HG03159 (cell line): ENCODE data around the gene ADH1C.
"Not testable (repeated sequence)": the region's sequence is repeated elsewhere in the genome, so short reads cannot be mapped to it uniquely, and the experiment has no call there.

Experiments
- ATAC-seq: cut with Tn5 transposase; IDR thresholded peaks from one replicate; pipeline ENCODE4 v1.9.1; 2021; ENCODE audit warnings: mild to moderate bottlenecking, moderate library complexity; ENCODE audit not compliant: unreplicated experiment

ADH1C gene

DNA sequence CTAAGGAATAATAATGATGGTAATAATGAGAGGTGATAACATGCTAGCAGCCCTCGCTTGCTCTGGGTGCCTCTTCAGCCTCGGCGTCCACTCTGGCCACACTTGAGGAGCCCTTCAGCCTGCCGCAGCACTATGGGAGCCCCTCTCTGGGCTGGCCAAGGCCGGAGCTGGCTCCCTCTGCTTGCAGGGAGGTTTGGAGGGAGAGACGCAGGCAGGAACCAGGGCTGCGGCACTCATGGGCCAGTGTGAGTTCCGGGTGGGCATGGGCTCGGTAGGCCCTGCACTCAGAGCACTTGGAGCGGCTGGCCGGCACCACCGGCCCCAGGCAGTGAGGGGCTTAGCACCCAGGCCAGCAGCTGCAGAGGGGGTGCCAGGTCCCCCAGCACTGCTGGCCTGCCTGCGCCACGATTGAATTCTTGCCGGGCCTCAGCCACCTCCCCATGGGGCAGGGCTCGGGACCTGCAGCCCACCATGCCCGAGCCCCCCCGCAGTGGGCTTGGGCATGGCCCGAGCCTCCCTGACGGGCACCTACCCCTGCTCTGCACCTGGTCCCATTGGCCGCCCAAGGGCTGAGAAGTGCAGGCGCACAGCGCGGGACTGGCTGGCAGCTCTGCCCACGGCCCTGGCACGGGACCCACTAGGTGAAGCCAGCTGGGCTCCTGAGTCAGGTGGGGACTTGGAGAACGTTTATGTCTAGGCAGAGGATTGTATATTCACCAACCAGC, 7.1 kb upstream of the ADH1C start:
- ATAC-seq = no peak

DNA sequence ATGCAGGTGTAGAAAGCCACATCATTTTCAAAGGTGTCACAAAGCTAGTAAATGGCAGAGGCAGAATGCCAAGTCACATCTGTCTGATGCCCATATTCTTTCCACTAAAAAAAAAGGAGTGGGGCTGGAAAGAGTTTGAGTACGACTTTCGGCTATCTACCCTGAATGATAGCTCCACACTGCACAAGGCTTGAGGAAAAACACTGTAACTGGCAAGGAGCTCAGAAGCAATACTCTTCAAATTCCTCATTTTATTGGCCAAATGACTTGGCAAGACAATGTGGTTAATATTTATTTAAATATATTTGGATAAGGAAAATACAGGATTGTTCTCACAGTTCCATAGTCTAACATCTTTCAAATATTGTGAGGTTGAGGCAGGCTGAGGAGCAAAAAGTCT, 5.4 kb upstream of the ADH1C start:
- no peak for ATAC-seq

DNA sequence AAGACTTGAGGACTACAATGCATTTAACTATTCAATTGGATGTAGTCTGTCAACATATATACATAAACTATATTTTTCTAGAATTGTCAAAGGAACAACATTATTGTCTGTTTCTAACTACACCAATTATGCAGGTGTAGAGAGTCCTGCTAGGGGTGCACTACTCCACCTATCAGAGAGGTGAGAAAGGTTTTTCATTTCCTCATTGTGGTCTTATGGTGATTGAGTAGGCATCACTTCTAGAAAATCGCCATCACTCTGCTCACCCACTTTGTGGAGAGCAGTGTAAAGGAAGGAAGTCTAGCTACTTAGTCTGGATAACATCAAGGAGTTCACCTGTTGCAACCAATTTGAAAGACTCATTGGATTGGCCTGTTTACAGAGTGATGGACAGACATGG, 4.4 kb upstream of the ADH1C start:
- peak; percentile 96 for ATAC-seq

DNA sequence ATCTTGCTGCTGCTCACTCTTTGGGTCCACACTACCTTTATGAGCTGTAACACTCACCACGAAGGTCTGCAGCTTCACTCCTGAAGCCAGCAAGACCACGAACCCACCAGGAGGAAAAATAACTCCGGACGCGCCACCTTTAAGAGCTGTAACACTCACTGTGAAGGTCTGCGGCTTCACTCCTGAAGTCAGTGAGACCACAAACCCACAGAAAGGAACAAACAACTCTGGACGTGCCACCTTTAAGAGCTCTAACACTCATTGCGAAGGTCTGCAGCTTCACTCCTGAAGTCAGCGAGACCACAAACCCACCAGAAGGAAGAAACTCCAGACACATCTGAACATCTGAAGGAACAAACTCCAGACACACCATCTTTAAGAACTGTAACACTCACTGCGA, 3.6 kb upstream of the ADH1C start:
- ATAC-seq = not testable (repeated sequence)

DNA sequence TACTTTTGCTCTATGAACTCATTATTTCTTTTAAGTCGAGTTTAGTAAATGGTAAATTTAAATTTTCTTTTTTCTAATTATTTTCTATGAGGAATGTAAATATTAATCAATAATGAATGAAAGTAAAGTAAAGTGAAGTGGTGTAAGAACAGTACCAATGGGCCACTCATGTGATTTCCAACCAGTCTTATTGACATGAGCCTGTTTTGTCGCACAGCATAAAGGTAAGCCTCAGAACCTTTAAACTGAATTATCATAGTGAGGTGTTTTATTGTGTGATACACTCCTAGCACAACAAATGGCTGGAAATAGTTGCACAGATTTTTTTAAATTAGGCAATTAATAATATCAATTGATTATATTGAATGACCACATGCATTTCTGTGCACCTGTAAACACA, 1.1 kb downstream of the ADH1C start:
- no peak for ATAC-seq

DNA sequence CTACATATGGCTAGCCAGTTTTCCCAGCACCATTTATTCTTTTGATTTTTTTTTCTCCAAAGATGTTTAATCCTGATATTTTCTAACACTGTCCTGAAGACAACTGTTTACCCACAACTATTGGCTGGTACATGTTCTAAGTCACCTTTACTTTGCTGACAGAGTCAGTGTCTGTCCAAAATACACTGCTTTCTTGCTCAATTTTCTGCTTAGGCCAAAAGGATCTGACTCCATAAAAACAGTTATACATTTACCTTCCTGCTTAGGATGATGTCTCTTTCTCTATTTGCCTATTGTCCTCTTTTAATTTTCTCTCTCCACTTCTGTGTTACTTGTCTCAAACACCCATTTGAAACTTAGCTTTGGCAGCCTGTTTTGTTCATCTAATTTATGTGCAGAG, 3.2 kb downstream of the ADH1C start:
- no peak for ATAC-seq

DNA sequence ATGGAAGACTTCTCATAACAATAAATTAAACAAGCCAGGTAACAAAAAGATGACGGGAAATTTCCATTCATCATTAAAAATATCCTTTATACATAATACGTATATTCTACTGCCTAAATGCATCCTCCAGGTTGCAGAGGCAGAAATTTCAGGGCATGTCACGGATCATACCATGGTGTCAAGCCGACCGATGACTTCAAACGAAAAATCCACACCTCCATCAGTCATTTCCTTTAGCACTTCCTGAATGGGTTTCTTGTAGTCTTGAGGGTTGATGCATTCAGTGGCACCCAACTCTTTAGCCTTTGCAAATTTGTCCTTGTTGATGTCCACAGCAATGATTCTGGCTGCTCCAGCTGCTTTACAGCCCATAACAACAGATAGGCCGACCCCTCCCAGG, 9.9 kb downstream of the ADH1C start:
- ATAC-seq = not testable (repeated sequence)

DNA sequence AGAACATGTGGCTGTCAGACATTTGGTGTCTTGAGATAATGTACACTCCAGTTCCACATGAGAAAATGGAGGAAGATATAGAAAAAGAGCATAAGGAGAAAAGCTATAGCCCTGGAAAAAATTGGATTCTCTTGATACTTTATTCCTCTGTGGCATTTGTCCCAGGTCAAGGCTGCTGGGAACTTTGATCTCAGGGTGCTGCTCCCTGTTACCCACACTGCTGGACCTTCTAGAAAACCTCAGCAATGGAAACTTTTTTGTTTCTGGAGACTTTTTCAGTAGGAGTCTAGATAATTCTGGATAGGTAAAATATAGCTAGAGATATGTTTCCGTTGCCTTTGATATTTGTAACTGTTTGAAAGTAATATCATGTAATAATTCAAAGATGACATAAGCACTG, 11.1 kb downstream of the ADH1C start:
- ATAC-seq = no peak

DNA sequence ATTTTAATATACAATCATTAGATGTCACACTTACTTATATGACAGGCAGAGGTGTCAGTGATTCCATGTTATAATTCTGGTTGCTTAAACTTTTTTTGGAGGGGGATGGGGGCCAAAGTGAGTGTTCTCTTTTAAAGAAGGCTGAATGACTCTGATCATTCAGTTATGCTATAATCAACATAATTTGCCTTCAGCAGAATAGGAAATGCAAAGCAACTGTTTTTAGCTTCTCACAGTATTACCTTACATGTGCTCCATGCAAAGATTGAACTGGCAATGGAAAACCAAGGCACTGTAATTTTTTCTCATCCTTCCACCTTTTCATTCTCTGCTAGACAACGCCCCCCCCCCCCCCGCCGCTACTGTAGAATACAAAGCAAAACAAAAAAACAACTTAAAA, 13.4 kb downstream of the ADH1C start:
- no peak for ATAC-seq

DNA sequence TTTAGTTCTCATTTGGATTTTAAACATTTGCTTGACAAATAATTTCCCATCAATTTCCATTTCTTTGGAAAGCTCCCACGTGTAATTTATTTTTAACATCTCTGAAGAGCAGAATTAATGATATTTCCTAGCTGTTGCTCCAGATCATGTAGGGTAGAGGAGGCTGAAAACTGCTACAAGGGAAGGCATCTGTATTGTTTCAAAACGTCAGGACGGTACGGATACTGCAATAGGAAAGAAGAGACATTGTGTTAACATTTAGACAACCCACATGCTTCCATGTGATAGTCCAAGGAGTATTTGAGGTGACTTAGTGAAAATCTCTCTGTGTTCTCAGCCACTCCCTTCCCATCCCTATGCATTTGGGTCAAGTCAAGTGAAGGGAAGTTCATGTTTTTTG, 16.0 kb downstream of the ADH1C start:
- ATAC-seq = no peak

DNA sequence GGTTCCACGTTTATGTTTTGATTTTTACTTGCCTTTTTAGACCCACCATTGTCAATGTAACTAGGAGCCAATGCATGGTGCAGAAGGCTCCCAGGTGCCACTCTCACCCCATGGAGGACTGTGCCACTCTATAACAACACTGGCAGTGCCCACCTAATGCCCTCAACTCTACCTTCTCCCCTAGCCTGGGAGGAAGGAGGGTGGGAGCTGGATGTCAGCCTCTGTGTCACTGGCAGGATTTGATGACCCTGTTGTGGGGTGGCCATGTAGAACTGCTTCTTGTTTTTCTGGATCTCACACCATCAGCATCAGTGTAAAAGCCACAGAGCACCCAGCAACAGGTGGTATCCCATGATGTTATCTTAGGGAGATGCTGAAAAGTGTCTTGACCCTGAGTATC, 17.7 kb downstream of the ADH1C start:
- ATAC-seq = no peak

DNA sequence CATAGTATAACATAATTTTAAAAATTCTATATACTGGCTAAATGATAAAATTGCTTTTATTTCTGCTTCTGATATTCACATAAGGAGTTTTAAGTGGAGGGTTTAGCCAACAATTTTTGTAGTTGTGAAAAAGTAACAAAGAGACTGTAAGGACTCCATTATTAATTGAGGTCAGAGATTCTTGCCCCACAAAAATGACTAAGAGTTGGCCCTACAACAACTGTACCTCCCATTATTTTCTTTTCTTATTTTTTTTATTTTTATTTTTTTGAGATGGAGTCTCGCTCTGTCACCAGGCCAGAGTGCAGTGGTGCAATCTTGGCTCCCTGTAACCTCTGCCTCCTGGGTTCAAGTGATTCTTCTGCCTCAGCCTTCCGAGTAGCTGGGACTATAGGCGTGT, 21.9 kb downstream of the ADH1C start:
- ATAC-seq = no peak

DNA sequence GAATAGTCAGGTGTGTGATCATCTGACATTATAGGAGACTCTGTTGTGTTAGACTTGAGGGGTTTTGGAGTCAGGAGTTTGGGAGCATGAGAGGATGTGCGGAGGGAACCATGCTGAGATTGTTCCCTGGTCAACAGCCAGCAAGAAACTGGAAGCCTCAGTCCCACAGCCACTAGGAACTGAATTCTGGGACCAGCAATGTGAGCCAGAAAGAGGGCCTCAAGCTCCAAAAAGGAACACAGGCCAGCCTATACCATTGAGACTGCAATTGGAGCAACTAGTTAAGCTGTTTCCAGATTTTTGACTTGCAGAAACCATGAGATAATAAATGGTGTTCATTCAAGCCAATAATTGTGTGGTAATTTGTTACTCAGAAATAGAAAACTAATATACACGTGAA, 22.7 kb downstream of the ADH1C start:
- ATAC-seq = no peak

DNA sequence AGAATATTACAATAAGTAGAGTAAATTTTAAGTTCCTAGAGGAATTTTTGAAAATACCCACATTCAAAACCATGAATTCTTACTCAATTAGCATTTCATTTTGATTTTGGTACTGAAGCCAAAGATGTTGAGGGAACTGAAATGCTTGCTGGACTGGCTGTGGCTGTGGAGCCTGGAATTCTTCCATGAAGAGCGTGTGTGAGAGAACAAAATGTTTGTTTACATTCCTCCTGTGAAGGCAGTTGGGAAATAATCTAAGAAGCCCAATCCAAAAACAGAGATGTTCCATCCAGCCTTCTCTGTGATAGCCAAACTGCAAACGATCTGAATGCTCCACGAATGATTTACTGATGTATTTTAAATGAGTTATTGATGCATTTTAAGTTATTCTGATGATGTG, 27.6 kb downstream of the ADH1C start:
- no peak for ATAC-seq

DNA sequence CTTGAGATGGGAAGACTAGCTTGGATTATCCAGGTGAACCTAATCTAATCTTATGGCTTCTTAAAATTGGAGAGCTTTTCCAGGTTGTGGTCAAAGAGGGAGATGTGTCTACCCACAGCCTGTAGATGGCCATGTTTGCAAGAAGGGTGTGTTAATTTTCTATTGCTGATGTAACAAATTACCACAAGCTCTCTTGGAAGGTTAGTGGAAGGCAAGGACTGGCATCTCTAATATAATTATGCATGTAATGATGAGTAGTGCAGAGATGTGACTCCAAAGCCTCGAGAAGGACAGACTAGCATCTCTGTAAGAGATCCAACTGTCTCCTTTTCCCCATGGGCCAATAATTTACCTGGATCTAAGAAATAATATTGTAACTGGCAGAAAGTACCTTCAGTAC, 28.2 kb downstream of the ADH1C start:
- no peak for ATAC-seq

DNA sequence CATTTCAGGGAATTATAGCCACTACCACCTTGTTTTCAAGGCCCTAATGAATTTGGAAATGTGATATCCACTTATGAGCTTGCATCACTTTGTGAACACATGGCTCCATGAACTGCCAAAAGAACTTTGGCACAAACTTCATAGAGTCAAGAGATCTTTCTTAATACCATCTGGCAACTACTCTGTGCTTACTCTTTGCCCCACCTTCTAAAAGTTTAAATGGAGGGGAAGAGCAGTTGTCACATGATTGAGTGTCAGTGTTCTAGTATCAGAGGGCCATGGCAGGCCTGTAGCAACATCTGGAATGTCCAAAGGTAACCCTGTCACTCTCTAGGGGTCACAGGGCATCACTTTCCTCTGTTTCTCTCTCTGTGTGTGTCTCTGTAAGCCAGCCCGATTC, 28.8 kb downstream of the ADH1C start:
- ATAC-seq = no peak

DNA sequence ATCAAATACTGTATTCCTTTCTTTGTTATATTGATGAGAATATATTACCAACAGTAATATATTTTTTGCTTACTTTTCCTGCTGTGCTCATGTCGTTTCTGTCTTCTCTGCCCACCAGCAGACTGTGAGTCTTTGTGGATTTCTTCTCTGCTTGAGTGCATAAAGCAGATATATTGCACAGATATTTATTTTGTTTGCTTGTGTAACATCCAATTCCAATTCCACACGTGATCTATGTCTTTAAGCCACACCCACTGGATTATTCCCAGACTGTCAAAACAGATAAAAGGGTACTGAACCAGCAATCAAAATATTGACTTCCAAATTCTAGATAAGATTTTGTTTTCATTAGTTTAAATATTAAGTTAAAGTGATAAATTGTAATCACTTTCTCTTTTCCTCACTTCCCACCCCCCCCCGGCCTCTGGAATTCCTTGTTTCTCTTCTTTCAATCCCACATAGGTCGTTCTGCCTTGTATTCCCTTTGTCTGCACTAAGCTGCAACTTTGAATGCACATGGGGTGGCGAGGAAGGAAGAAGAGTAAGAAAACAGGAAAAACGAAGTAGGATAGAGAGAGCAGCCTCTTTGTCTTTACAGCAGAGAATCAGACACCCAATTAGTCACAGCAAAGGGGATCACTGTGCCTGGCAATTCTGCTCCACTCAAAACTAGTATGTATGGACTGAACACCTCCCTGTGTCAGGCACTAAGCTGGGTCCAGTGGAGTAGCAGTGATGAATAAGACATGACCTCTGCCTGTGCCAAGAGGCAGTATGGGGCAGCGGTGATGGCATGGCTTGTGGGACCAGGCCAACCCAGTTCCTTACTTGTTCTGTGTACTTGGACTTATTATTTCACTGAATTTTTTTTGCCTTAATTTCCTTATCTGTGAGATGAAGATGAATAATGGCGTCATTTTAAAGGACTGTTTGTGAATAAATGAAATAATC, 31.0 kb downstream of the ADH1C start, which contains the start of gene ADH1B:
ADH1B (minus strand) TSS at position 161 of the 951 bp plus-strand sequence; CDS start at position 91, 70 bp downstream.
- no peak for ATAC-seq

DNA sequence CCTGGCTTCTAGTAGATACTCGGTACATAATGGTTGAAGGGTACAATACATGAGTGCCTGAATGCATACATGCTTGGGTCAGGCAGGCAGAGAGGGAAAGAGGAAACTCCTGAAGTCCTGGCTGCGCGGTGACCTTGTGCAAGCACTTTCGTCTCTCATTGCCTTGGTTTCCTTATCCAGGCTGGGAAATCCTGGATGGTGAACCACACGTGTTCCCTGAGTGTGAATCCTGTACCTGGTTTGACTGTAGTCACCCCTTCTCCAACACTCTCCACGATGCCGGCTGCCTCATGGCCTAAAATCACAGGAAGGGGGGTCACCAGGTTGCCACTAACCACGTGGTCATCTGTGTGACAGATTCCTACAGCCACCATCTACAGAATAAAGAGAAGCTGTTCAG, 34.7 kb downstream of the ADH1C start:
- not testable (repeated sequence) for ATAC-seq

DNA sequence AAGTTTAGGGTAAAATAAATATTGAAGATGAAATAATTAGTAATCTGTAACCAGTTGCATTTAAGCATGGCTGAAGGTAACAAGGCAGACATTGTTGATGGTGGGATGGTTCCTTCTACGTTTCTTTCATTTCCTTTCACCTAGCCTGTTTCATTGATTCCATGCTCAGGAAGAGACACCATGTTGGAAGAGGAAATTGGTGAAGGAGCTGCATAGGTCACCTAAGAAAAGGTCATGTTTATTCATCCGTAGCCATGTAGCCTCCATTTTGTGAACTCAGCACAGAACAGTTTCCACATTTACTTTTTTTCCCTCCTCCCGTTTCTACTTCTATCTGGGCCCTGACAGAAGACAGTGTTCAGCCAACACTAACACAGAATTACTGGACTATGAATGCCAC, 35.2 kb downstream of the ADH1C start:
- no peak for ATAC-seq

DNA sequence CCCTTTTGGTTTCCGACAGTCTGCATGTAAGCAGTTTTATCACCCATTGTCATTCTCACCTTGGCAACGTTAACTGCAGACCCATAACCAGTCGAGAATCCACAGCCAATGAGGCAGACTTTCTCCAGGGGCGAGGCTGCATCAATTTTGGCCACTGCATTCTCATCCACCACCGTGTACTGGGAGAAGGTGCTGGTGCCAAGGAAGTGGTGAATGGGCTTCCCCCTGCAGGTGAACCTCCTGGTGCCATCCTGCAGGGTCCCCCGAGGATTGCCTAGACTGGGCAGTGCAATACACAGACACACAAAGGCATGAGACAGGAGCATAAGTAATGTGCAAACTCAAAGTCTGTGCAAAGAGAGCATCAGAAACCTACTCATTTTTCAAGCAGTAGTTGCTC, 36.7 kb downstream of the ADH1C start:
- no peak for ATAC-seq

DNA sequence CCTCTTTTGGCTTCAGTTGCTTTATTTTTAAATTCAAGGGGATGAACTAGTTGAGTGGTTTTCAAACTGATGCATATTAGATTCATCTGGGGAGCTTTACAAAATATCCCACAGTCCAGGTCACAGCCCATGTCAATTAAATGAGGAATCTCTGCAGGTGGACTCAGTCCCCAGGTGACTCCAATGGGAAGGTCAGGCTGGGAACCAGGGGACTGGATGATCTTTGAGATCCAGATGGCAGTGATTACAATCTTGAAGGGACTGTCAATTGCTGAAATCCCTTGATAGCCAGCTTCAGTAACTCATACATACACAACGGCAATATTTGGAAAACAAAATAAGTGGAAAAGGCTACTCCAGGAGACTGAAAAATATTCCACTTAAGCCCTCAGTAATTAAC, 38.3 kb downstream of the ADH1C start:
- ATAC-seq = no peak

DNA sequence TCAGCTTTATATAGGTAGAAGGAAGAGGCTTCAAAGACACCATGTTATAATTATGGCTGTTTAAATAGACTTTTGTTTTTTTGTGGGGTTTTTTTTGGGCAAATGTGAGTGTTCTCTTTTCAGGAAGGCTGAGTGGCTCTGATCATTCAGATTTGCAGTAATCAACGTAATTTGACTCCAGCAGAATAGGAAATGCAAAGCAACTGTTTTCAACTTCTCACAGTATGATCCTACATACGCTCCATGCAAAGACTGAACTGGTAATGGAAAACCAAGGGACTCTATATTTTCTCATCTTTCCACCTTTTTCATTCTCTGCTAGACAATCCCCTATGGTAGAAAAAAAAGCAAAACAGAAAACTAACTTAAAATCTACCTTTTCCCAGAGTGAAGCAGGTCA, 42.2 kb downstream of the ADH1C start:
- no peak for ATAC-seq
